ENCODE results near the gene SAYSD1.

DNA sequence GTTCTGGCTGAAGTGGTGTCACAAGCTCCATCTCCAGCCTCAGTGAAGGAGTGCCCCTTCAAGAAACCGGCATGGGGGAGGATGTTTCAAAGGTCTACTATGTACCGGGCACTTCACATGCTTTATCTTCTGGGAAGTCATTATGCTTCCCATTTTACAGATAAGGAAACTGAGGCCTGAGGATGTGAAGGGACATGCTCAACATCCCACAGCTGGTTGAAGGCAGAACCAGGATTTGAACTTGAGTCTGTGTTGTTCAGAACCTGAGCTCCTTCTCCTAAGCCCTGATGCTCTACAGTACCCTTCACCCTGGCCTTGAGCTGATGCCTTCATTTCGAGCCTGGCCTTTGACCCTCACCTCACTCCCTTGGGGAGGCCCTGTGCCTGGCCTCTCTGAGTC lies 53.4 kb downstream of the SAYSD1 start:
- TF ChIP-seq, protein P1, sequence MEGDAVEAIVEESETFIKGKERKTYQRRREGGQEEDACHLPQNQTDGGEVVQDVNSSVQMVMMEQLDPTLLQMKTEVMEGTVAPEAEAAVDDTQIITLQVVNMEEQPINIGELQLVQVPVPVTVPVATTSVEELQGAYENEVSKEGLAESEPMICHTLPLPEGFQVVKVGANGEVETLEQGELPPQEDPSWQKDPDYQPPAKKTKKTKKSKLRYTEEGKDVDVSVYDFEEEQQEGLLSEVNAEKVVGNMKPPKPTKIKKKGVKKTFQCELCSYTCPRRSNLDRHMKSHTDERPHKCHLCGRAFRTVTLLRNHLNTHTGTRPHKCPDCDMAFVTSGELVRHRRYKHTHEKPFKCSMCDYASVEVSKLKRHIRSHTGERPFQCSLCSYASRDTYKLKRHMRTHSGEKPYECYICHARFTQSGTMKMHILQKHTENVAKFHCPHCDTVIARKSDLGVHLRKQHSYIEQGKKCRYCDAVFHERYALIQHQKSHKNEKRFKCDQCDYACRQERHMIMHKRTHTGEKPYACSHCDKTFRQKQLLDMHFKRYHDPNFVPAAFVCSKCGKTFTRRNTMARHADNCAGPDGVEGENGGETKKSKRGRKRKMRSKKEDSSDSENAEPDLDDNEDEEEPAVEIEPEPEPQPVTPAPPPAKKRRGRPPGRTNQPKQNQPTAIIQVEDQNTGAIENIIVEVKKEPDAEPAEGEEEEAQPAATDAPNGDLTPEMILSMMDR (IDR thresholded peaks at IDR 0.05) = no peak
- TF ChIP-seq EP300 (IDR thresholded peaks at IDR 0.05) = no peak
